A673 (cell line): Measurements from ENCODE around the gene CDC25C.

Source experiments
- CTCF ChIP-seq: fragments of 300-800, 200-600 bp; sonication (generic); conservative IDR thresholded peaks from 2 replicates; pipeline ENCODE4 v1.5.1; 2017; ENCODE audit warnings: low read depth, mild to moderate bottlenecking, antibody characterized with exemption, low read length, moderate library complexity, mixed read lengths
- EZH2 ChIP-seq: fragments of 200-600 bp; sonication (generic); IDR thresholded peaks from 2 replicates; pipeline ENCODE4 v1.6.1; 2017; ENCODE audit warnings: borderline replicate concordance, low read depth, mild to moderate bottlenecking, mixed read lengths, antibody characterized with exemption, low read length; ENCODE audit not compliant: poor library complexity, severe bottlenecking

DNA sequence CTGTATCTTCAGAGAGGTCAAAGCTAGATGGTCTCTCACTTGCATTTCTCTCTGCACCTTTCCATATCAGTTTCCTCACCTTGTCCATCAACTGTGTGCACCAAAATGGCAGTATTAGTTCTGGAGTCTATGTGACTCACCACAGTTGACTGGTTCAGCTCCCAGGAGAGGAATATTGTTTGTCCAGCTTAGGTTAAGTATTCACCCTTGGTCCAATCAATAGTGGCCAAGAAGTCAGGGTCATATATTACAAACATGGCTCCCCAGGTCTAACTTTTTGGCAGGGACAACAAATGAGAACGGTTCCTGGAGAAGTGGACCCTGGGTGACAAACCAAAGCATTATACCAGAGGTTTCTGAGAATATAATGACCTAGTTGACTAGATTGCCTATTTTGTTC is 93.6 kb downstream of the CDC25C start:
- no peak for TF ChIP-seq CTCF
- no peak for TF ChIP-seq EZH2
